ENCODE measurements around the gene OR2V2. TPM values are rescaled to one million over a fixed set of nuclear protein-coding genes. Genes with fewer than 3 reads are reported as not detected.

Gene OR2V2
- polyA plus RNA-seq, 1 experiment = not detected

DNA sequence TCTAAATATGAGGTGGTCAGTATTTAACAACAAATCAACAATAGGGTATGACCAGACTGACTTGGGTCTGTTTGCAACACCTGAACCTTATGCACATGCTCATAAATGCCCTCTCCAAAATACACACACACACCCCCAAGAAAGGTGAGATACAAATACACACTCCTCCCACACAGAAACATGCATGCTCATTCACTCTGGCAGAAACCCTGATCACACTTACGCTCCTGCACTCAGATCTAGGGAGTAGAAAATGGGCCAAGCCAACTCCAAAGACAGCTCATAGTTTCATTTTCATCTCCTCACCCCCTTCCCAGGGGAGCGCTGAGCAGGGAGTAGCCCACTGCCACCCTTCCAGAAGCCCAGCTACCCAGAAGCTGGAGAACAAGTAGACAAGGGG, 46.3 kb downstream of the OR2V2 start:
- DNase-seq (ENCODE audit: low read depth, low spot score) = no peak
- H3K27me3 ChIP-seq (ENCODE audit: control insufficient read depth, insufficient read depth, low read length) = no peaks in the 10 kb centered on the region
- ChIA-PET CTCF (interaction anchor here (1.6 to 2.6 kb wide), 2 partner anchors 9 to 13 kb away, joined by 8 read pairs; no protein-coding TSS in a partner anchor), POLR2A (no interaction called here)
- H3K4me3 ChIP-seq (ENCODE audit: low read depth, low read length) = no peak overlapping the region
- H3K9me3 ChIP-seq (ENCODE audit: control insufficient read depth, insufficient read depth, low read length) = no peaks in the 10 kb centered on the region; the same call in 1 of the 2 replicates
- H3K27ac ChIP-seq (ENCODE audit: low read depth, low read length) = no peak overlapping the region
- TF ChIP-seq, protein P1, sequence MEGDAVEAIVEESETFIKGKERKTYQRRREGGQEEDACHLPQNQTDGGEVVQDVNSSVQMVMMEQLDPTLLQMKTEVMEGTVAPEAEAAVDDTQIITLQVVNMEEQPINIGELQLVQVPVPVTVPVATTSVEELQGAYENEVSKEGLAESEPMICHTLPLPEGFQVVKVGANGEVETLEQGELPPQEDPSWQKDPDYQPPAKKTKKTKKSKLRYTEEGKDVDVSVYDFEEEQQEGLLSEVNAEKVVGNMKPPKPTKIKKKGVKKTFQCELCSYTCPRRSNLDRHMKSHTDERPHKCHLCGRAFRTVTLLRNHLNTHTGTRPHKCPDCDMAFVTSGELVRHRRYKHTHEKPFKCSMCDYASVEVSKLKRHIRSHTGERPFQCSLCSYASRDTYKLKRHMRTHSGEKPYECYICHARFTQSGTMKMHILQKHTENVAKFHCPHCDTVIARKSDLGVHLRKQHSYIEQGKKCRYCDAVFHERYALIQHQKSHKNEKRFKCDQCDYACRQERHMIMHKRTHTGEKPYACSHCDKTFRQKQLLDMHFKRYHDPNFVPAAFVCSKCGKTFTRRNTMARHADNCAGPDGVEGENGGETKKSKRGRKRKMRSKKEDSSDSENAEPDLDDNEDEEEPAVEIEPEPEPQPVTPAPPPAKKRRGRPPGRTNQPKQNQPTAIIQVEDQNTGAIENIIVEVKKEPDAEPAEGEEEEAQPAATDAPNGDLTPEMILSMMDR (IDR thresholded peaks at IDR 0.05; ENCODE audit: low read depth, low read length) = no peak

DNA sequence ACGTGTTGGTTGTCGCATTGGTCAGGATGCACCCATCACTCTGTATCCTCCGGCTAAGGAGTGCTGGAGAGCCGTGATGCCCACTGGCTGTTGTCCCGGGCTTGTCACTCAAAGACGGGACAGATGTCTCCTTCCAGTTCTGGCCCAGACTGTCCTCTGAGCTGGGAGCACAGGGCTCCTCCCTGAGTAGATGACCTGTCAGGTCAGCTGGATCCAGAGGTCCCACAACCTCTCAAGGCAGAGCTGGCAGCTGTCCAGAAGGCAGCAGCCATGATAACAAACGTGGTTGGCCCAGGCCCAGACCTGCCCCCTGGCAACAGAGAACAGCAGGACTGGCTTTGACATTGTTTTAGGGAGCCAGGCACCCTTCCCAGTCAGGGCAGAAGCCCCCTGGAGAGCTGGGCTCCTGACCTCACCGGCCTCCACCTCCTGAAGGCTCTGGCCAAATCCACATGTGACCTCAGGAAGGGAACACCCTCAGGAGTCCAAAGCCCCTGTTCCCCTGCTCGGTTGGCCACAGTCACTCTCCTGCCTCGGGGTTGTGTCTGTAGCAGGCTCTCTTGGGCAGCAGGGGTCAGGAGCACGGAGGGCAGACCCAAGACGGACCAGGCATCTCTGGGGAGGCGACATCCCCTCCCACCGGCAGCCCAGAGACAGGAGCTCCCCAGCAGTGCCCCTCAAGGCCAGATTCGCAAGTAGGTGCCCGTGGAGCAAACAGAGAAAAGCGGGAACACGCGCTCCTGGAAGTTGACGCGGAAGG, 47.3 kb downstream of the OR2V2 start:
- no peak for DNase-seq (ENCODE audit: low read depth, low spot score)
- CTCF ChIA-PET = no interaction called here

DNA sequence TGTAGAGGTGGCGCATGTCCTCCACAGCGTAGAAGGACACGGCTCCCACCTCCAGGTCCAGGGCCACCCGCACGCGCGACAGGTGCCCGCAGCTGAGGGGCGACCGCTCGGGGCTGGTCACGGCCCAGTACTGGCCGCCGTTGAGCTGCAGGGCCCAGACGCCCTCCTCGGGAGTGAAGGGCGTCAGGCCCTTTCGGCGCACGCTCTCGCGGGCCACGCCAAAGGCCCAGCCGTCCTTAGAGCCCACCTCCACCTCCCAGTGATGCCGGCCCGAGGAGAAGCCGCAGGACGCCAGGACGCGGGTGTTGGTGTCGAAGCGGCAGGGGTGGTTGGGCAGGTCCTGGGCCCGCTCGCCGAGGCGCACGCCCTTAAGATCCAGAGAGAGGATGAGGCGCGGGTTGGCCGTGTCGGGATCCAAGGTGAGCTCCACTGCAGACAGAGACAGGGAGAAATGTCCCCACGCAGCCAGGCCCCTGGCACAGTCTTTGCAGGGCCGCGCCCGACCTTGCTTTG, 47.9 kb downstream of the OR2V2 start:
- Histone ChIP-seq H3K9me3 (ENCODE audit: control insufficient read depth, insufficient read depth, low read length) (no peaks in the 10 kb centered on the region; the same call in 1 of the 2 replicates), H3K27ac (ENCODE audit: low read depth, low read length) (no peak overlapping the region), H3K27me3 (ENCODE audit: control insufficient read depth, insufficient read depth, low read length) (no peaks in the 10 kb centered on the region), H3K4me3 (ENCODE audit: low read depth, low read length) (no peak overlapping the region)
- ChIA-PET POLR2A (no interaction called here), CTCF (no interaction called here)
- TF ChIP-seq, protein P1 (IDR thresholded peaks at IDR 0.05; ENCODE audit: low read depth, low read length) = no peak
- DNase-seq (ENCODE audit: low read depth, low spot score) = no peak

More for the DNA sequence above, 47.3 kb downstream of the OR2V2 start:
- Histone ChIP-seq H3K9me3 (ENCODE audit: control insufficient read depth, insufficient read depth, low read length) (no peaks in the 10 kb centered on the region; the same call in 1 of the 2 replicates), H3K4me3 (ENCODE audit: low read depth, low read length) (no peak overlapping the region), H3K27ac (ENCODE audit: low read depth, low read length) (no peak overlapping the region), H3K27me3 (ENCODE audit: control insufficient read depth, insufficient read depth, low read length) (no peaks in the 10 kb centered on the region)
- TF ChIP-seq, protein P1 (IDR thresholded peaks at IDR 0.05; ENCODE audit: low read depth, low read length) = no peak
- POLR2A ChIA-PET = no interaction called here

DNA sequence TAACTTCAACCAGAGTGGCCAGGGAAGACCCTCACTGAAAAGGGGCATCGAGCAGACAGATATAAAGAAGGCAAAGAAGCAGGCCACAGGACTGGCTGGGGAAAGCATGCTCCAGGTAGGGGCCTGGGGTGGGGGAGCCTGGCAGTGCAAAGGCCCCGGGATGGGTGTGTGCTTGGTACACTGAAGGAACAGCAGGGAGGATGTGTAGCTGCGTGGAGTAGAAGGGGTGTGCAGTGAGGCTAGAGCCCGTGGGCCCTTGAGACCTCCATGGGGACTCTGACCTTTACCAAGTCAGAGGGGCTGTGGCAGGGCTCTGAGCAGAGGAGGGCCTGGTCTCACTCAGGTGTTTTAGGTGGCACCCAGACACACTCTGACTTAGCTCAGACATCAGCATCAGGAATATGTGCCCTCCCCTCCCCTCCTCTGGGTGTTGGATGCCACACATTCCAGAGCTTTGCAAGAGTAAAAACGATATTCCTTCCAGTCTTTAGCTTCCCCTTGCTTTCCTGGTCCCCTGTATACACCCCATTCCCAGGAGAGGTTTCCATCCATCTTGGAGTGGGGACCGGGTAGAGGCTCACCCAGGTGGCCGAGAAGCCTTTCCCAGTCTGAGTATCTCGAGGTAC, 50.1 kb downstream of the OR2V2 start:
- ChIA-PET CTCF (interaction anchor here (0.6 kb wide), 1 partner anchor 44 kb away, joined by 7 read pairs; no protein-coding TSS in a partner anchor), POLR2A (interaction anchor here (1.3 kb wide), 1 partner anchor 9 kb away, joined by 3 read pairs; no protein-coding TSS in a partner anchor)
- TF ChIP-seq, protein P1 (IDR thresholded peaks at IDR 0.05; ENCODE audit: low read depth, low read length) = no peak

More for the DNA sequence above, 50.1 kb downstream of the OR2V2 start:
- no peaks in the 10 kb centered on the region; the same call in 1 of the 2 replicates for H3K9me3 ChIP-seq (ENCODE audit: control insufficient read depth, insufficient read depth, low read length)
- no peak overlapping the region for H3K27ac ChIP-seq (ENCODE audit: low read depth, low read length)
- peaks cover 2% of the 10 kb centered on the region for H3K27me3 ChIP-seq (ENCODE audit: control insufficient read depth, insufficient read depth, low read length)
- no peak overlapping the region for H3K4me3 ChIP-seq (ENCODE audit: low read depth, low read length)
- no peak for DNase-seq (ENCODE audit: low read depth, low spot score)

Measured in AG04450 (cell line).